Measurements from ENCODE around the gene ARID1B. TPM values are rescaled to one million over a fixed set of nuclear protein-coding genes. Genes with fewer than 3 reads are reported as not detected.

Gene ARID1B
- total RNA-seq, 1 donor from 2014 or later = 16.3 TPM

- H3K36me3 ChIP-seq (ENCODE audit: control insufficient read depth, insufficient read depth, low read length) = no peaks in the 10 kb centered on the region
- TF ChIP-seq CTCF (IDR thresholded peaks at IDR 0.05; ENCODE audit: insufficient read depth, low read length, severe bottlenecking) = no peak
- no peaks in the 10 kb centered on the region for H3K27me3 ChIP-seq (ENCODE audit: control insufficient read depth, insufficient read depth, low read length)
- DNase-seq (ENCODE audit: low read depth) = no peak
- no peak for FAIRE-seq
- no peak overlapping the region for H3K4me3 ChIP-seq (ENCODE audit: low read depth, low read length)
Measured at GRCh38 chr6:156902782-156903181, 125.6 kb downstream of the ARID1B start.

GRCh38 chr6:156904176-156904967, 127.2 kb downstream of the ARID1B start:
- no peak for TF ChIP-seq CTCF (IDR thresholded peaks at IDR 0.05; ENCODE audit: insufficient read depth, low read length, severe bottlenecking)
- DNase-seq (ENCODE audit: low read depth) (no peak), FAIRE-seq (no peak)
- Histone ChIP-seq H3K36me3 (ENCODE audit: control insufficient read depth, insufficient read depth, low read length) (no peaks in the 10 kb centered on the region), H3K4me3 (ENCODE audit: low read depth, low read length) (no peak overlapping the region), H3K27me3 (ENCODE audit: control insufficient read depth, insufficient read depth, low read length) (no peaks in the 10 kb centered on the region)

DNA sequence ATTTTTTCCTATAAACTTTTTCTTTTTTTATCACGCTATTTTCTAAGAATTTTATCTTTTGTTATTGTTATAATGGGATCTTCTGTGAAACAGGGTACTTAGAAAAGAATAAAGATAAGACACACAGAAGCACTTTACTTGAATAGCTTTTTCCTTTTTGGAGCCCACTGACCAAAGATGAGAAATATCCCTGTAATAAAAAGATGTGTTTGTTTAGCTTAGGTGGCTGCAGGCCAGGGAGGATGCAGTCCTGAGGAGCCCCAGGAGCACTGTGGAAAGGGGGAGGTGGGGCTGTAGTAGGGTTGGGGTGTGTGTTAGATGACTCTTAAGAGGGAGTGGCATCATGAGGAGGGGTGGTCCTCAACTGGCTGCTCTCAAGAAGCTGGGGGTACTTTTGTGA, 128.6 kb downstream of the ARID1B start:
- Histone ChIP-seq H3K27me3 (ENCODE audit: control insufficient read depth, insufficient read depth, low read length) (no peaks in the 10 kb centered on the region), H3K4me3 (ENCODE audit: low read depth, low read length) (no peak overlapping the region), H3K36me3 (ENCODE audit: control insufficient read depth, insufficient read depth, low read length) (no peaks in the 10 kb centered on the region)
- FAIRE-seq = no peak
- DNase-seq (ENCODE audit: low read depth) = no peak
- no peak for TF ChIP-seq CTCF (IDR thresholded peaks at IDR 0.05; ENCODE audit: insufficient read depth, low read length, severe bottlenecking)

GRCh38 chr6:156906451-156906850, 129.3 kb downstream of the ARID1B start:
- DNase-seq (ENCODE audit: low read depth) (no peak), FAIRE-seq (no peak)
- no peak overlapping the region for H3K4me3 ChIP-seq (ENCODE audit: low read depth, low read length)
- H3K27me3 ChIP-seq (ENCODE audit: control insufficient read depth, insufficient read depth, low read length) = no peaks in the 10 kb centered on the region
- H3K36me3 ChIP-seq (ENCODE audit: control insufficient read depth, insufficient read depth, low read length) = no peaks in the 10 kb centered on the region
- no peak for TF ChIP-seq CTCF (IDR thresholded peaks at IDR 0.05; ENCODE audit: insufficient read depth, low read length, severe bottlenecking)

DNA sequence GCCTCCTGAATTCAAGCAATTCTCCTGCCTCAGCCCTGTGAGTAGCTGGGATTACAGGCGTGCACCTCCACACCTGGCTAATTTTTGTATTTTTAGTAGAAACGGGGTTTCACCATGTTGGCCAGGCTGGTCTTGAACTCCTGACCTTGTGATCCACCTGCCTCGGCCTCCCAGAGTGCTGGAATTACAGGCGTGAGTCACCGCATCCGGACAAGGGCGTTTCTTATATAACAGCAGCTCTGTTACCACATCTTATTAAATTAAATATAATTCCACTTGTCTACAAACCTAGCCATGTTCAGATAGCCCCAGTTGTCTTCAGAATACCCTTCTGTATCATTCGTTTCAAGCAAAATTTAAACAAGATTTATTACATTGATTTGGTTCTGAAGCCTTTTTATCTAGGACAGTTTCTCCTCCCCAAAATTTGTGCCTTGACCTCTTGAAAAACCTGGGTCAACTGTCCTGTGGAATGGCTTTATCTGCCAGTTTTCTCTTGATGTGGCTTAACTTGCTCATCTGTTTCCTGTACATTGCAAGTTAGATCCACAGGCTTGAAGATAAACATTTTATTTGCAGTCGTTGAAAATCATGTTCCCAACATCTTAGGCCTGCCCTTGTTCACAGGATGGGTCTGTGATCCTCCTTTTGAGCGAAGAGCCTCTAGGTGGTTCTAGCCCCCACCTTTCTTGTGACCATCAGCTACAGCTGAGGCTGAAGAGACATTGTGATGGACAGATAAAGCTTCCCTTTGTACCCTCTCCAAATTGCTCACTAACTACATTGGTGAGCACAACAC, 132.2 kb downstream of the ARID1B start:
- no peak for DNase-seq (ENCODE audit: low read depth)
- TF ChIP-seq CTCF (IDR thresholded peaks at IDR 0.05; ENCODE audit: insufficient read depth, low read length, severe bottlenecking) = no peak
- no peak for FAIRE-seq
- H3K4me3 ChIP-seq (ENCODE audit: low read depth, low read length) = no peak overlapping the region
- H3K27me3 ChIP-seq (ENCODE audit: control insufficient read depth, insufficient read depth, low read length) = no peaks in the 10 kb centered on the region
- no peaks in the 10 kb centered on the region for H3K36me3 ChIP-seq (ENCODE audit: control insufficient read depth, insufficient read depth, low read length)
